DMS153 (cell line): Measurements from ENCODE around the gene PNMT.

Experiments used
- DNase-seq: peaks from one replicate; lab custom pipeline; 2025; lab: John Stamatoyannopoulos, UW

Gene PNMT

DNA sequence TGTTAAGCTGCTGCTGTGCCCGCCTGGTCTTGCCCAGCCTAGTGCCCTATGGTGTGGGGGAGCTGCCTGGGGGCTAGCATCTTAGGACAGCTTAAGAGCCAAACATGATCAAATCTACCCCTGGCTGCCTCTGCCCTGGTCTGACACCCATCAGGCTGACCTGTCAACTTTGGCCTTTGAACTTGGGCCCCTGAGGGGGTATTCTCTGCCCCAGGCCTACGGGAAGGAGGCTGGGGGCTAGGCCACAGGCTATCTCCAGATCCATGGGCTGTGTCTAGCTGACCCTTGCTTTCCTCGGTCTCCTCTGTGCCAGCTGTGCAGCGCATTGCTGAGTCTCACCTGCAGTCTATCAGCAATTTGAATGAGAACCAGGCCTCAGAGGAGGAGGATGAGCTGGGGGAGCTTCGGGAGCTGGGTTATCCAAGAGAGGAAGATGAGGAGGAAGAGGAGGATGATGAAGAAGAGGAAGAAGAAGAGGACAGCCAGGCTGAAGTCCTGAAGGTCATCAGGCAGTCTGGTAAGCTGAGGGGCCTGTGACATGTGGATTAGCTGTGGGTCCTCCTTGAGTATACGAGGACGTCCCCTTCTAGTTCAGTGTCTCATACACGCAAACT is 34.6 kb upstream of the PNMT start:
- DNase-seq: no peak

DNA sequence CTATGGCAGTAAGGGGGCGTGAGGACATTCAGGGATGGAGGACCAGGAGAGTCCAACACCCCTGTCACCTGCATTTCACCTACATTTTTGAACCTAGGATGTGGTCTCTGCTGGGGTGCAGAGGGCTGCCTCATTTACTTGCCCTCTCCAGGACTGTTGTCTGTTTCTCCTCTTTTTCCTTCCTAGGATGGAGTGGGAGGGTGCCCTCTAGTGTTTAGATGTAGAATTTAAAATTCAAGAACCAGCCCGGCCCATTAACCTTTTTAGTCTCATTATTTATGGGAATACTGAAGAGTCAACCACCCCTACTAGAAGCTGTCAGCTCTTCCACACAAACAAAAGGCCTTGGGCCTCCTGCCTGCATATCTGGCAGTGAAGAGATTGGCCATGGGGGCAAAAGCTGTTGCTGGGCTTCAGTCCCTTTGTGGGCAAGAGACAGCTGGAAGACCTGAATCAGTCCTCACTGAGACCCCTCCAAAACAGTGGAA is 33.8 kb upstream of the PNMT start:
- DNase-seq: peak; percentile 23

DNA sequence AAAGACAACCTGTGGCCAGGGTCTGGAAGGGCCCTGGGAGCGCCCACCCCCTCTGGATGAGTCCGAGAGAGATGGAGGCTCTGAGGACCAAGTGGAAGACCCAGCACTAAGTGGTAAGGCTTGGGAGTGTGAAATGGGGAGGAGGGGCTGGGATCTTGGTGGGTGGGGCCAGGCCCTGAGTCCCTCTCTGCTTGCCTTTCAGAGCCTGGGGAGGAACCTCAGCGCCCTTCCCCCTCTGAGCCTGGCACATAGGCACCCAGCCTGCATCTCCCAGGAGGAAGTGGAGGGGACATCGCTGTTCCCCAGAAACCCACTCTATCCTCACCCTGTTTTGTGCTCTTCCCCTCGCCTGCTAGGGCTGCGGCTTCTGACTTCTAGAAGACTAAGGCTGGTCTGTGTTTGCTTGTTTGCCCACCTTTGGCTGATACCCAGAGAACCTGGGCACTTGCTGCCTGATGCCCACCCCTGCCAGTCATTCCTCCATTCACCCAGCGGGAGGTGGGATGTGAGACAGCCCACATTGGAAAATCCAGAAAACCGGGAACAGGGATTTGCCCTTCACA is 32.6 kb upstream of the PNMT start:
- no peak for DNase-seq

DNA sequence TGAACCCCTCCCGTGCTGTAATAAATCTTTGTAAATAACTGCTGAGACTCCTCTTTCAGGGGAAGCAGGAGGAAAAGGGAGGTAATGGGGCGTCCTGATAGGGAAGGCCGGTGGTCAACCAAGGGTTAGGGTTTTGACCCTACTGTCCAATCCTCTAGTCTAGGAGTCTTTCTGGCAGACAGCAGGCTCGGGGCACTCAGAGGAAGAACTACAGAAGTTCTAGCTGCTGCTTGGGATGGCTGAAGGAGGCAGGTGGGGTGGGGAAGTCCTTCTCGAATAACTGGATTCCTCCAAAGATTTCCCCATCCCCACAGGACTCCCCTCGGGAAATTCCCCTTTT is 31.7 kb upstream of the PNMT start:
- DNase-seq: no peak

DNA sequence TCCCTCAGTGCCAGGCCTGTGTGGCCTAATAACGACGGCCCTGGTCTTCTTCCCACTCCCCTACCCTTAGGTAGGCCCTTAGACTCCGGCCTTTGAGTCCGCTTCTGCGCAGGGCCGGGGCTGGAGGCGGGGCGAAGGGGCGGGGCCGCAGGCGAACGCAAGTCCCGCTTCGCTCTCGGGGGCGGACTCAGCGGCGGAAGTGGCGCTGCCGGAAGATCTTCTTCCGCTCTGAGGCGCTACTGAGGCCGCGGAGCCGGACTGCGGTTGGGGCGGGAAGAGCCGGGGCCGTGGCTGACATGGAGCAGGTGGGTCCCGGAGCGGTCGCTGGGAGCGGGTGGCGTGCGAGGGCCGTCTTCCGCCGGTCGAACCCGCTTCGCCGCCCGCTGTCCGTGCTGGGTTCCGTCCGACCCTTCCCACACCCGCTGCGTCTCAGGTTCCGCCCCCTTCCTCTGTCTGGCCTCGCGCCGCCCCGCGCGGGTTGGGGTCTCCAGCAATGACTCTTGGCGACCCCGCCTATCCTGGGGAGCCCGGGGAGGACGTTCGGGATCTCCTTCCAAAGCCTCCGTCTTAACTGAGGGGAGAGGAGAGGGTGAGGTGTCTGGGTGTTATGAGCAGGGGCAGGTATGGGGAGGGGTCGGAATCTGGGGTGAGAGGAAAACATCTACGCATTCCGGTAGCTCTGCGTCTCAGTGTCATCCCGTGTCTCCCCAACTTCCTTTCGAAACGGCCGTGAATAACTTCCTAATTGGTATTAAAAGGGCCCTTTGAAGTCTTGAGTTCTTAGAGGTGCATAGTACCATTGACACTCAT is 31.1 kb upstream of the PNMT start, which contains the start of gene STARD3:
STARD3 (plus strand) TSS at position 218 of the 810 bp plus-strand sequence. CDS start 16,388 bp downstream, outside the sequence.
- DNase-seq: peak; percentile 44

DNA sequence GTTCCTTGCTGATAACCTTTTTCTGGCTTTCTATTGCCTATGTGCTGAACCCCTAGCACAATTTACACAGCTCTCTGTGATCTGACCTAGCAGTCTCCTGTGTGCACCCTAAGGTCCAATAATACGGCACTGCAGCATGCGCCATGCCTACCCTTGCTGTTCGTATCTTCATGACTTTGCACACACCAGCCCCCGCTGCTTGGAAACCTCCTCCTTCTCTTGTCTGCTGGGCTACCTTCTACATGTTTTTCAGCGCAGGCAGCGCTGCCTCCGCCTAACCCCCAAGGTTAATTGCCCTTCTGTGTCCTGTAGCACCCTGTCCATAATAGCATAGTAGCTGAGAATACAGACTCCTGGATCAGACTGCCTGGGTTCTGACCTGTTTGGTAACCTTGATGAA is 29.9 kb upstream of the PNMT start:
- DNase-seq: no peak

DNA sequence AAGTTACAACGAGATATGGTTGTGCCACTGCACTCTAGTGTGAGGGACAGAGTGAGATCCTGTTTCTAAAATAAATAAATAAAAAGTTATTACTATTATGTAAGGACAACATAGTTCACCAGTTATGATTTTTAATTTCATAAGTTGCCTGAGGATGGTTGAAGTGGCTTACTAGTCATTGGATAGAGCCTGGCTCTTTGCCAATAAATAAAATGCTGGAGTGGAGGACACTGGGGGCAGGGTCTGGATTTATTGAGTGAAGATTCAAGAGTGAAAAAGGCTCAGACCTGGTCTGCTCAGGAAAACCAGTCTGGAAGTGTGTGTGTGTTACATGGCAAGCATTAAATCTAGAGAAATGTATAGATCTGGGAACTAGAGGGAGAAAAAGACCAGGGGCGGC is 29.2 kb upstream of the PNMT start:
- no peak for DNase-seq

DNA sequence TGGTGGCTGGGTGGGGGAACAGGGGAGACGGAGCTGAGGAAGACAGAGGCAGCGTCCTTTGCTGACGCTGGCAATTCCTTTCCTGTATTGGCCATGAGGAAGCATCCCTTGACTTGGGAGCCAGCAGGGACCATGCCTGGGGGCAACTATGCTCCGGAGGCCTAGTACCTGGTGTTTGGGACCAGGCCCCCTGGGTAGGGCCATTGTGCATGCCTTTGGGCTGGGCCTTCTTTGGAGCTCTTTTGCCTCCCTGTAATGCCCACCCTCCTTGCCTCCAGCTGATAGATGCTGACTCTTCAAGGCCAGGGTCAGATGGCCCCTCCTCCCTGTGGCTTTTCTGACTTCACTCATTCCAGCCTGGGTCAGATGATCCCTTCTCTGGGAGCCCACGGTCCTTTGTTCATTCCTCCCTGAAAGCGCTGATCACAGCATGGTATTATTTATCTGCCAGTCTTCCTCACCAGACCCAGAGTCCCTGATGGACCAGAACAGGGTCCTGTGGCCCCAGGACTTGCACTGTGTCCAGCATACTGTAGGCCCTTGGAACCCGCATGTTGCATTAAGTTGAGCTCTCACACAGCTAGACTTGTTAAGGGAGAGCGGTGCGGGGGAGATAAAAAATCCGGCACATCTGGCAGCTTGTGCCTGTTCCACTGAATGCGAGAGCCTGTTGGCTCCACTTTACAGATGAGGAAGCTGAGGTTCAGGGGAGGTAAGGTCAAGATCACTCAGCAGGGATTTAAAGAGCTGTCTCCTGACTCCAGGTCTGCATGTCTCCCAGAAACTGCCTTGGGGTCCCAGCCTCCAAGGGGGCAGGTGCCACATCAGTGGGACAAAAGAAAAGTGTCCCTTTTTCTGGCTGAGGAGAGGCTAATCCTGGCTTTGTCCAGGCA is 28.4 kb upstream of the PNMT start:
- DNase-seq: no peak

DNA sequence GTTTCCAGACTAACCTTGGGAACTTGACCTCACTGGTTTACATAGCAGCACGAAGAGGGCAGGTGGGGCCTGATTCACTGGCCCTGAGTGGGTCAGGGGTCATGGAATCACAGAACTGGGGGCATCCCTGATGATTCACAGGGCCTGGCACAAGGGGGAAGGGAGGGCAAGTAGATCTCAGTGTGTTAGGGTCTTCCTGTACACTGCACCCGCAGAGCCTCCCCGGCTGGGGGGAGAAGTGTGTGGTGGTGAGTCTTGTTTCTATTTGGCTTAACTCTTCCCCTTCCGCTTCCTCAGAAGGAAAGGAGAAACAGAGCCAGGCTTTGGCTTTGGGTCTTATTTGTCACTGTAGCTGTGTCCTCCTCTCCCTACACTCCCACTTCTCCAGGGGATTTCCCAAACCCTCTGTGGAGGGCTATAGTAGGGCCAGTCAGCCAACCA is 27.6 kb upstream of the PNMT start:
- DNase-seq: no peak

DNA sequence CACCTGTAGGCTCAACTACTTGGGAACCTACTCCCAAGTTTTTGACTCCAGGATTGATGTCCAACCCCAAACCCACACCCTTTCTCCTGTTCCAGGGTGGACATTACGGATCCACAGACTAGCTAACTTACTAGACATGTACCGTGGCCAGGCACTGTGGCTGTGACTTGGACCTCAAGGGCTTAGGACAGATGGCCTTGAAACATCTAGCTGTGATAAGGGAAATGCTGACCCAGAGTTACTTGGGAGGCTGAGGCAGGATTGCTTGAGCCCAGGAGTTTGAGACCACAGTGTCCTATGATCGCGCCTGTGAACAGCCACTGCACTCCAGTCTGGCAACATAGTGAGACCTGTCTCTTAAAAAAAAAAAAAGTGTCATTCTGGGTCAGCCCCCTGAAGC is 27.2 kb upstream of the PNMT start:
- no peak for DNase-seq

DNA sequence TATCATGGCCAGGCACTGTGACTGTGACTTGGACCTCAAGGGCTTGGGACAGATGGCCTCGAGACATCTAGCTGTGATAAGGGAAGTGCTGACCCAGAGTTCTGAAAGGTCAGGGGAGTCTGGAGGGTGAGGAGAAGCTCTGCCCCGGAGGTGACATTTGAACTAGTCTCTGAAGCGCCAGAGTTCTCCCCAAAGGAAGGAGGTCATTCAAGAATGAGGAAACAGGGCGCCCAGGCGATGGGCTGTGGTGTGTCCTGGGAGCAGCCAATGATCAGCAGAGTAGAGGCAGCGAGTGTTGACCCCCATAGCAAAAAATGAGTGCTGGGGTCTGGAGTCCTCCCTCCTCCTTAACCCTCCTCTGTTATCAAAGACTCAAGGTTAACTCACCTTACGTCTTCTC is 26.4 kb upstream of the PNMT start:
- DNase-seq: no peak

DNA sequence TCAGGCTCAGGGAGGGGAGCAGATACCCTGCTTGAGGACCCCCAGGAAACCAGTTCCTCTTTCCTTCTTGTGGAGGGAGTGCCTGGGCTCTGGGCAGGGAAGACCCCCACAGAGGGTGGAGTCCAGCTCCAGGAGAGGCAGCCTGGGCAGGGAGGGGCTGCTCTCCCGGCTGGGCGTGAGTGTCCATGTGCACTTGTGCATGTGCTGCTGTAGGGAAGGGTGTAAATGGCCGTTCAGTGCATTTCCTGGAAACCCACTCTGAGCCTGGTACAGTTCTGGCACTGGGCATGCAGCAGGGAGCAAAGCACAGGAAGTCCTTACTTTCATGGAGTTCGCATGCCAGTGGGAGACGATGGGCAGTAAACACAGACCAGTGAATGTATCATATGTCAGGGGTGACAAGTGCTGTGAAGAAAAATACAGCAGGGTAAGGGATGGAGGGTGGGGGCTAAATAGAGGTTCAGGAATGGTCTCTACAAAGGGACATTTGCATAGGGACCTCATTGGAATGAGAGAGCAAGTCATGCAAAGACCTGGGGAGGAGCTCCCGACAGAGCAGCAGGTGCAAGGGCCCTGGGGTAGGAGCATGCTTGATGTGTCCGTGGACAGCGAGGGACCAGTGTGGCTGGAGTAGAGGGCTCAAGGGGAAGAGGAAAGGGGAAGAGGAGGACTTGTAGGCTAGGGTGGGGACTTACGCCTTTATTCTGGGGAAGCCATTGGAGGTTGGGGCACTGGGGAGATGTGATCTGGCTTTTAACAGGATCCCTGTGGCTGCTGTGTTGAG is 25.8 kb upstream of the PNMT start:
- no peak for DNase-seq

DNA sequence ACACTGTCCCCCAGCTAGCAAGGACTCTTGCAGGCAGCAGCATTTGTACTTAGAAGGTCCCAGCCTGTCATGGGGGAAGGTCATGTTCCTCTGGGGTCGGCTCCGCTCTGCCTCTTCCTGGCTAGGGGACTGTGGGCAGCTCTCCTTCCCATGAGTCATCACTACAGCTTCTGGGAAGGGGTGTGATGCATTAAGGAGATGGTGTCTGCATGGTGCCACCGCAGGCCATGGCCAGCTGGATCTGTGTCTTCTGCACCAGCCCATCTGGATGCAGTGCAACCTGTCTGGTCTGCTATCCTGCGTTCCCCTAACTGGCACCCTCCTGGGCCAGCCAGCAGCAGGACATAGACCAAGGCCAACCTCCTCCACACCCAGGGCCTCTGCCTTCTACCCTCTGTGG is 25.0 kb upstream of the PNMT start:
- no peak for DNase-seq

DNA sequence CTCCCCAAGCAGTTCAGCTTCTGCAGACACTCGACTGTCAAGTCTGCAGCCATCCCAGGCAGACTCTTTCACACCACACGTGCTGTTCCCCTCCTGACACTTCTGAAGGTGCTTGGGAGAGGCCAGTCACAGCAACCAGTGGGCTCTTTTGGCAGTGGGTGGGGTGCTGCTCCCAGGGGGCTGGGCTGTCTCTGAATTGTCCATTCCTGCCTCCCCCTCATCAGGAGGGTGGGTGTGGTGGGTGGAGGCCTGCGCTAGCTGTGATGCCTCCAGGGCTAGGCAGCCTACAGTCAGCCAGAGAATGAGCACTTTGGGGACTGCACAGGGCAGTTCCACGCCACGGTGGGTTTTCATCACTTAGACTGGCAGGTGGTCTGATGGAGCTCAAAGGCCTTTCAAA is 21.0 kb upstream of the PNMT start:
- no peak for DNase-seq

DNA sequence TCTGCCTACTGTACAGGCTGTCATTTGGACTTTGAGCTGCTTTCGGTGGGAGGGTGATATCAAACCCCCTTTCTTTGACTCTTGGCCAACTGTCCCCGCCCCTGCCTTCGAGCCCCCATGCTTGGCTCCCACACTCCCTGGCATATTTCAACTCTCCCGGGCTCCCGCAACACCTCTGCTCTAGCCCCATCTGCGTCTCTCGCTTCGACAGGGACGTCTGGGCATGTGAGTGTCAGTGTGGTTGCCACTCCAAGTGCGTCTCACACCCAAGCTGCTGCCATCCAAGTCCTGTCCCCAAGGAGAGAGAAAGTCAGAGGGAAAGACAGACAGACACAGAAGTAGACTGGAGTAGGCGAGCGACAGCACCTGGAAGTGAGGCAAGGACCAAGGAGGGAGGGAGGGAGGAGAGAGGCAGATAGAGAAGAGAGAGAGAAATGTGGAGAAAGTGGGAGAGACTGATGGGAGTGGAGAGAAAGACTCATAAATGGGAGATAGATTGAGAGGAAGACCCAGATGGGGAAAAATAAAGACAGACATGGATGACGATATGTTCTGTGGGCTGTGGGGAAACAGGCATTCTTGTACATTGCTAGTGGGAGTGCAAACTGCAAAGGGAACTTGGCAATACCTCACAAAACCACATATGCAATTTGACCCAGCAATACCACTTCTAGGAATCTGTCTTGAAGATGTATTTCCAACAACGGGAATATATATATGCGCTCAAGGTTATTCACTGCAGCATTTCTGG is 19.5 kb upstream of the PNMT start:
- no peak for DNase-seq

DNA sequence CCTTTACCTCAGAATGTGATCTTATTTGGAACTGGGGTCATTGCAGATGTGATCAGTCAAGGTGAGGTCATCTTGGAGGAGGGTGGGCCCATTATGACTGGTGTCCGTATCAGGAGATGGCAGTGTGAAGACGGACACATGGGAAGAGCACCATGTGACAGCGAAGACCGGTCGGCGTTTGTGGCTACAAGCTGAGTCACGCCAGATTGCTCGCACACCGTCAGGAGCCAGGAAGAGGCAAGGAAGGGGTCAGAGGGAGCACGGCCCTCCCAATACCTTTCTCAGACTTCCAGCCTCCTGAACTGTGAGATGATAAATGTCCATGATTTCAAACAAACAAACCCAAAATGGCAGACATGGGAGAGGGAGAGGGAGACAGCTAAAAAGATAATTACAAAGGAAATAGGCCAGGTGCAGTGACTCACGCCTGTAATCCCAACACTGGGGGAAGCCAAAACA is 18.1 kb upstream of the PNMT start:
- no peak for DNase-seq

DNA sequence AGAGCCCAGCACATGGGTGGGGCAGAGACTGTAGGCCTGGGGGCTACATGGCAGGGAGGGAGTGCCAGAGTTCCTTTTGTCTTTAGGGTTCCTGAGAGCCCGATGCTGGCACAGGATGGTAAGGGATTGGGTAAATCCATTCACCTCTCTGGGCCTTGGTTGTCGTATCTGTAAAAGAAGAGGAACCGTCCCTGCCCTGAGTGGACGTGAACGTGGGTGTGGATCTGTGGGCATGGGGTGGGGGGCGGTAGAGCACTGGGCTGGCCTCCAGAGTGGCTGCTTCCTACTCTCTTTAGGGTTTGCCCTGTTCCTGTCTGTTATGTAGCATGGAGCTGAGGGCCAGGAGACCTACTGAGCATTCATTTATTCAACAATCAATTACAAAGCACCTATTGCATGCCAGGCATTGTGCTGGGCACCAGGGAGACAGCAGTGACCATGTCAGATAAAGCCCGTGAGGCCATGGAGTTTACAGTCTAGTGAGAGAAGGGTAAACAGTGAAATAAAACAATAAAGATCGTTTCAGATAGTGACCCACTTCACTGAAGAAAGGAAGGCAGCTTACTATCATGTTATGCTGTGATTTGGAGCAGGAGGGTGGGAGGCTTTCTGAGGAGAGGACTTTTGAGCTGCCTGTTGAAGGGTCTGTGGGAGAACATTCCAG is 16.2 kb upstream of the PNMT start:
- no peak for DNase-seq

DNA sequence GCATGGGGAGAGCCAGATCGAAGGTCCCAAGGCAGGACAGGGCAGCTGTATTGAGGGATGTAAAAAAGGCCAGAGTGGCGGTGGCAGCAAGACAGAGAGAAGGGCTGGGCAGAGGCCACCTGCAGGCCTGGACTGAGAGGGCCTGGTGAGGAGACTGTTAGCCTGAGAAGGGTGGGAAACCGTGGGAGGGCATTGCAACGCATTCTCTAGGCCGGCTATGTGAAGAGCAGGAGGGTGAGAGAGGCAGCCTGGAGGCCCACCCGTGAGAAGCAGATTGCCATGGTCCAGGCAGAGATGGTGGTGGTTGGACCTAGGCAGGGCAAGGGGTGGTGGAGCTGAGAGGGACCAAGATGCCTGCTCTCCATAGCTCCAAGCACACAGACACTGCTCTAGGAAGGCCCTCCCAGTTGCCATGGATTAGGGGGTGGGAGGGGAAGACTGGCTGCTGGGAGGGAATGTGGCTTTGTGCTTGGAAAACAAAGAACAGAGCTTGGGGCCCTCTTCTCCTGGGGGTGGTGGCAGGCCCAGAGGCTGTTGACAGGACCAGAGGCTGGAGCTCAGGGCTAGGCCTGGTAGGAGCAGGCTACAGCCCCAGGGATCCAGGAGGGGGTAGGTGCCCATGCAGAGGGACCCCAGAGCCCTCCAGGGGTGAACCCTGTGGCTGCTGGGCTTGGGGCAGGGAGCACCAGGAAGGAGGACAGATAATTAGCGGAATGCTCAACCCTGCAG is 15.5 kb upstream of the PNMT start:
- DNase-seq: no peak

DNA sequence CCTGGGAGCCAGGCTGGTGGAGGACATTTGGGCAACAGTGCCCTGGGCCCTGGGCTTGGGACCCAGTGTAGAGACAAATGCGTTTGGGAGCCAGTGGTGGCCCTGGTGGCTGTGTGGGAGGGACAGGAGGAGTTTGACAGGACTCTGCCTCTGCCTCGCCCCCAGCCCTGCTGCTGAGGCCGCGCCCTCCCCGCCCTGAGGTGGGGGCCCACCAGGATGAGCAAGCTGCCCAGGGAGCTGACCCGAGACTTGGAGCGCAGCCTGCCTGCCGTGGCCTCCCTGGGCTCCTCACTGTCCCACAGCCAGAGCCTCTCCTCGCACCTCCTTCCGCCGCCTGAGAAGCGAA is 15.0 kb upstream of the PNMT start:
- DNase-seq: no peak
